NCI-H128 (cell line): ENCODE data around the gene CST7.

Experiments used
- DNase-seq: peaks from one replicate; lab custom pipeline; 2025; ENCODE audit not compliant: unreplicated experiment; lab: John Stamatoyannopoulos, UW

Gene CST7

GRCh38 chr20:24984961-24985640 is 36.0 kb downstream of the CST7 start:
- DNase-seq, result no peak

GRCh38 chr20:24985802-24986201 is 36.7 kb downstream of the CST7 start:
- no peak for DNase-seq

- no peak for DNase-seq
Observed at GRCh38 chr20:24986436-24987015, 37.5 kb downstream of the CST7 start.

GRCh38 chr20:24987244-24987643 is 38.2 kb downstream of the CST7 start:
- no peak for DNase-seq

GRCh38 chr20:24987873-24988835 is 39.1 kb downstream of the CST7 start:
- no peak for DNase-seq

- no peak for DNase-seq
Observed at GRCh38 chr20:24989162-24989561, 40.1 kb downstream of the CST7 start.

- DNase-seq, result no peak
Observed at GRCh38 chr20:24990810-24991252, 41.8 kb downstream of the CST7 start.

DNA sequence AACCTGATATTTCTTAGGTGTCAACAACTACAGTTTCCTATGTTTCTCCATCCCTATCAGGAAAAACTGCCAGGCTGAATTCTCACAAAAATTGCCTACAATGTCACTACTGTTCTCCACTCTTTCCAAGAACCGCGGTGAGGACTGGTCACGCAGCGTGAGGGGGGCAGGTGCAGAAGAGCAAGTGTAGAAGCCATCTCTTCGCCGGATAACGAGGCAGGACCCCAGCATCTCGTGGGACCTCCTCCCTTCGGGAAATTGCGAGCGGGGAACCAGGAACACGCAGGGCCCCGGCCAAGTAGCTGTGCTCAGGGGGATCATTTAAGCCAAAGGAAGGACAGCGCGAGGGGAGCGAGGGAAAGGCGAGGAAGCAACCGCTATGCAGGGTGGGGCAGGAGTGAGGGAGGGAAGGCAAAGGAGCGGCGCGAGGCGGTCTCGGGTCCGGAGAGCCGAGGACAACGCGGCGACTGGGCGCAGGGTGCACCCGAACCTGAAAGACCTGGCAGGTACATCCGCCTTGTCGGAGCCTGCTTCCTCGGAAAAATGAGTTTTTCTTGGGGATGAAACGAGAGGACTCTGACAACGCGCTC is 42.9 kb downstream of the CST7 start:
- DNase-seq, result no peak

DNA sequence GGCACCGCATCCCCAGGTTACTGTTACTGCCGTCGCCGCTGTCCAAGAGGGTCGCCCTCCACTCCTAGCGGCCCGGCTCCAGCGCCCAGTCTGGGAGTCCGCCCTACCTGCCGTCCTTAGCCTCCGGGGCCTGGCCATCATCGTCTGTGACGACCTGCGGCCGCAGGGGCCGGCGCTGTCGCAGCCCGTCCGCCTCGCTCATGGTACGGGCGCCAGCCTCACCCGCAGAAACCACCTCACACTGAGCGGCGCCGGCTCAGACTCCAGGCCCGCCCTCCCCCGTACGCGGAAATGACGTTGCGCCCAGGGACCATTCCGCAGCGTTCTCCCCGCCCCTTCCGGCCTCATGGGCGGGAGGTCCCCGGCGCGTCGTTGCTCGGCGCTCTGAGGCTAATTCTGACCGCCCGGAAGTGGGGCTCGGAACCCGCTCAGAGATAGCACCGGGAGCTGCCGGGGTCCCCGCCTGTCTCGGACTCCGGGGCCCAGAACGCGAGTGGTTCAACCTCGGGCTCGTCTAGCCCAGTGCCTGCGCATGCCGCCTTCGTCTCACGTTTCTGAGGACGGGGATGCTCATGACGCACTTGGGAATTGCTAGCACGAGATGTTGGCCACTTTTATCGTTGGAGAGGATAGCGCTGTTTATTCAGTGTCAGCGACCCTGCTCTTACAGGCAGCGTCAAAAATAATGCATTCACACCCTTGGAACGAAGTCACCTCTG is 43.6 kb downstream of the CST7 start, which contains the start of gene APMAP:
Gene APMAP, minus strand, starts transcription at position 265 of the 719 bp plus-strand sequence. Its CDS starts 63 bp downstream, at position 202.
- DNase-seq, result peak; percentile 89

DNA sequence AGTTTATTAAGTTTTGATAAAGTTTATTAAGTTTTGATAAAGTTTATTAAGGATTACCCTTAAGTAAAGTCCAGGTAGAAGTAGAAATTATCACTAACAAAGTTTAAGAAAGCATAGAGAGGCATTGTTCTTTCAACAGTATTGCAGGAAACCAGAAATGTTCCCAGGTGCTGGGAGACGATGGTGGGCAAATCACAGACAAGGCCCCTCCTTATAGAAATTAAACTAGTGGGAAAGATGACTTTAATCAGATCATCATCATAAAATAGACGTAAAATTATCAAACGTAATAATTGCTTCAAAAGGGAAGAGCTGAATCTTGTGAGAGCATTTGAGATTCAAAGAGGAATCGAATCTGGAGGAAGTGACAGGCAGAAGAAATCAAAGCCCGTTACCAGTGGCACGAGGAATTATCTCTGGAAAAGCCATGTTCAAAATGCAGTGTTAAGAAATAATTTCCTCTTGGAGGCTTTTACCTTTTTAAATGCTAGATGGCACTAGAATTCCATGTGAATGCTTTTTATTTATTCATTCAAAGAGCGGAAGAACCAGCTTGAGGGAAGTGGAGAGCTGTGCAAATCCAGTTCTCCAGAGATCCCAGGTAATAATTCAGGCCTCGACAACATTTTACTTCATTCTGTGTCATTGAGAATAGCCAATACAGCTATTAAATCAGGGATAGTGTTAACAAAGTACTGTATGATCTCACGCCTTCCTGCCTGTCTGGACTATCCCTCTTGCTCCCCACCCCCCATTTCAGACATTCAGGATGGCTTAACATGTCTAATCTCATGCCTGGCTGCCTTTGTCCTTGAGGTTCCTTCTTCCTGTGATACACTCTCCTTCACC is 44.5 kb downstream of the CST7 start:
- DNase-seq, result peak; percentile 10

DNA sequence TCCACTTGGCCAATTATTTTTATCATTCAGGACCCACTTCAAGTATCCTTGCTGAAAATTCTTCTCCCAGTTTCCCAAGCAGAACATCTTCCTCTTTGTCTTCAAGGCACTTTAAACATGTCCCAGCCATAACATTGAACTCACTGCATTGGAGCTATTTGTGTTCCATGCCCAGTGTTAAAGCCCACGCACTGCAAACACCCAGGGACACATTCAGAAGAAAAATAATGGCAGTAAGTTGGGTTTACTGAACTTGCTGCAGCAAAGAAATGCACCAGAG is 45.1 kb downstream of the CST7 start:
- no peak for DNase-seq

- DNase-seq, result peak; percentile 55
Observed at GRCh38 chr20:24994470-24995368, 45.6 kb downstream of the CST7 start.

DNA sequence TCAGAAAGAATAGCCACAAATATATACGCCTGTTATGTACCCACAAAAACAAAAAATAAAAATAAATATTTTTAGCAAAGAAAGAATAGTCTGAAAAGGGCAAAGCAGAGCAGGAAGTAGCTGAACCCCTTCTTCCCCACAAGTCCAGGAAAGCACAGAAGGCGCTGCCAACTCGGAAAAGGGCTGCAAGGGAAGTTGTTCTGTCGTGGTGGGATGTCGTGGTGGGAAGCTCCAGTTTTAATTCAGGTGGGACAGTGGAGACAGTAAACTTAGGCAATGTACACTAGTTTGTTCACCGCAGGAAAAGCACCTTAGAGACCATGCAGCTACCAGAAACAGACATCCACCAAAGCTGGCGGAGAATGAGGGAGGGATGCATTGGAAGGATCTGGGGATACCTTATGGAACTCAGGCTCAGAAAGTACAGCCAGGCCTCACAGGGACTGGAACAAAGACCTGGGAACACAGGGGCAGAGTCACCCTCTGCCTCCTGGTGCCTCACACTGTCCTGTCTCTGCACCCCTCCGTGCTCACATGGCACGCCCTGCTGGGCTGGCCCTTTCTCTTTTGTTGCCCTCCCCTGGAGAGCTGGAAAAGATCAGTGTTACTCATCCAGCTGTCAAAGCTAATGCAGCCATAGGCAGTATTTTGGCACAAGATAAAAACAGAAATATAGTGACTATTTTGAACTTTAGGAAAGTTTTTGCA is 46.8 kb downstream of the CST7 start:
- DNase-seq, result no peak

DNA sequence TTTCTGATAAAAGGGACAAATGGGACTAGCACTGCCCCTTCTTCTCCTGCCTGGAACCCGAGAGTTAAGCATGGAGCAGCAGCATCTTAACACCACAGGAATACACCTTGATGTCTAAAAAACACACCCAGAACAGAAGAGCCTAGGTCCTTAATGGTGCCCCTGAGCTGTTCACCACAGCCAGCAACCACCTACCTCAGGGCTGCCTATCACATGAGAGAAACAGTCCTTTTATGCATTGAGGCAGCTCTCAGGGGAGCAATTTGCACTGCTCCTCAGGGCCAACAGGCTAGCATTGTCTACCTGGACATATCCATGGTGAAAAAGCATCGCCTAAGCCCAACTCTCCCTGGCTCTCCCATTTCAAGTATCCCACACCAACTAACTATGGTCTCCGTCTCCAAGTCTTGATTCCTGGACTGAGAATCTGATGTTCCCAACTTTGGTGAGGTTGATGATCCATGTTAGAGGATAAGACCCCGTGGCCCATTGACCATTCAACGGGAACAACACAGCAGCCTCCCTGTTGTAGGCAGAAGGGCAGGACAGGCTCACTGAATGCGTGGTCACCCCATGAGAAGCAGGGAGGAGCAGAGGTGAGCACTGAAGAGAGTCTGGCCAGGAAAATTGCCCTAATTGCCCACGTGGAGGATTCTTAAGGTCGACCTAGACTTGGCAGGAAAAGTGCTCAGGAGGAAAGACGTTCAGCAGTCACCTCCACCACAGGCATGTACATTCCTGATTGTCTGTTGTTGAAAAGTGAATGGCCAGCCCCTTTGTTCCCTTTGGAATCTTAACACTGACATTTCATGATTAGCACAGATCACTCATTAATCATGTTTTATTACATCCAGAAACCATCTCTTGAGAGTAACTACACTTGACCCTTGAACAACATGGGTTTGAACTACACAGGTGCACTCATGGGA is 47.6 kb downstream of the CST7 start:
- DNase-seq, result no peak

GRCh38 chr20:24998121-24998520 is 49.1 kb downstream of the CST7 start:
- no peak for DNase-seq

DNA sequence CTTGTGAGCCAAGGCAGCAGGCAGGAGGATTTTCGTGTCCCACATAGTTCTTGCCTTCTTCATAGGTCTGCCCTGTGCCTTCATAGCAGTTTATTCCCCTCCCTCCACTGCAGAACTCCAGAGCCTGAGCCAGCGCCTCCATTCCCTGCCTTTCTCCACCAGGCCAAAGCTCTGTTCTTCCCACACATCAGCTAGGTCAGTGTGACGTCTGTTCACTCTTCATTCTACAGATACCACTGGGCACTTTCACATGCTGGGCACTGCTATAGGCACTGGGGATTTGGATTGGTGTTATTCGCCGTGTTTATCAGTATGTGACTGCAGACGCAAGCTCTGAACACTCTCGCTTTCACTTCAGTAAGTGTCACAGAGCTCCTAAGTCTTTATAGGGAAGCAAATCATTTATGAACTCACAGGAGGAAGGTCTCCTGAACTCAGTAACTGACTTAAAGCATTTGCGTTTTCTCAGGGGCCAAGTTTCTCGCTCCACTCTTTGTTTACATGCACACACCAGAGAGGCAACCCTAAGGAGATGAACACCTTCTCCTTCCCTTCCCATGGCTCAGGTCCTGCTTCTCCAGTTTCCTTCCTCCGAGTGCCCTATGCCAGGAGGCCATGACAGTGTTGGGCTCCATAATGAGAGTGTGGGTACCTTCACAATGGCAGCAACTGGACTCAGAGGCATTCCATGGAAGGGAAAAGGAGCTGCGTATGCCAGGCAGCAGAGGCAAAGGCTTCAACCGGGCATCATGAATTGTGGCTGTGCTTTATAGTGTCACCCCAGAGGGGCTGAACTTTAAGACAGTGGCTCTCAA is 49.8 kb downstream of the CST7 start:
- DNase-seq, result no peak
